Body of pancreas (tissue), 4 donors: ENCODE results near the gene ABCB6. TPM values are rescaled to one million over a fixed set of nuclear protein-coding genes. Genes with fewer than 3 reads are reported as not detected.

Experiments used
- ATAC-seq: fragments of 150-250 bp; one replicate; pipeline ENCODE4 v1.9.1; 2016
- DNase-seq, 4 donors: peaks; one replicate each; pipeline ENCODE4 v3.0.0-alpha.2; 2019
- H3K27ac ChIP-seq, 4 donors: fragments of 200-600 bp; sonication (generic); 1 replicate in 3 of 4; 2 replicates in 1 of 4; pipeline versions ENCODE4 v1.5.1 to v1.6.1; 2016 to 2019; ENCODE audit warnings: mild to moderate bottlenecking in 1 of 4, mixed read lengths in 1 of 4, moderate library complexity in 1 of 4
- H3K27me3 ChIP-seq, 2 donors: fragments of 200-600 bp; sonication (generic); one replicate each; pipeline ENCODE4 v1.6.0; 2016; ENCODE audit warnings: mild to moderate bottlenecking in 1 of 2
- H3K36me3 ChIP-seq, 2 donors: fragments of 200-600 bp; sonication (generic); replicated peaks in 1 of 2; 2 replicates each; pipeline ENCODE4 v1.5.1; 2016; ENCODE audit warnings: low read depth in 2 of 2; ENCODE audit not compliant: insufficient read depth in 1 of 2
- H3K4me1 ChIP-seq: fragments of 200-600 bp; sonication (generic); one replicate; pipeline ENCODE4 v1.6.0; 2016
- H3K4me3 ChIP-seq, 2 donors: fragments of 200-600 bp; sonication (generic); 1 replicate in 1 of 2; 2 replicates in 1 of 2; pipeline ENCODE4 v1.5.1; 2016 to 2019
- H3K9me3 ChIP-seq, 3 donors: fragments of 200-600 bp; sonication (generic); 1 replicate in 2 of 3; 2 replicates in 1 of 3; pipeline ENCODE4 v1.5.1; 2016
- CTCF ChIP-seq, 7 experiments: fragments of 450-650 bp in 4 of 7; fragments of 200-600 bp in 3 of 7; sonication (generic) in 3 of 7; IDR thresholded peaks; one replicate each; pipeline ENCODE4 v1.5.1; 2016 to 2019; ENCODE audit warnings: antibody characterized with exemption in 7 of 7
- POLR2A ChIP-seq, 3 donors: fragments of 450-650 bp; IDR thresholded peaks; one replicate each; pipeline ENCODE4 v1.6.1; 2016; ENCODE audit warnings: antibody characterized with exemption in 3 of 3, mild to moderate bottlenecking in 2 of 3
- WGBS, 2 donors: methylation state at CpG; one replicate each; pipeline ENCODE4 v1.1.5; 2017; 5-methylcytosine and 5-hydroxymethylcytosine counted together
- intact Hi-C: fragments of 100-400 bp; cut with DNase I; formaldehyde crosslinking; loops from one replicate; pipeline ENCODE4 v1.15.1; 2023
- total RNA-seq, 2 donors: library from RNA; depleted of rRNA; stranded (reverse); fragments of >200 nt; gene quantifications; one replicate each; pipeline ENCODE4 v1.1.0, GENCODE V29; 2016

The ABCB6 gene
- total RNA-seq, 2 donors from 2014 or later = 10.5 to 11.7 TPM

GRCh38 chr2:219252900-219253752, 34.4 kb upstream of the ABCB6 start, which contains the start of gene TUBA4B:
TSS of gene TUBA4B (plus strand) at chr2:219253243. CDS start at chr2:219253408, 165 bp downstream.
- ATAC-seq (peak; percentile 2), DNase-seq (peak; percentile 48 to 59 (median 52))
- WGBS, 2 donors = 2 to 5% methylated on average over 25 to 49 of the region's 49 CpGs
- peak within 1 kb of the TSS; percentile 20 to 67 for H3K4me3 ChIP-seq
- peaks cover 62% of the 10 kb centered on the region for H3K4me1 ChIP-seq
- H3K9me3 ChIP-seq = no peaks in the 10 kb centered on the region
- peaks cover 0 to 2% of the 10 kb centered on the region in 2 donors for H3K36me3 ChIP-seq
- H3K27ac ChIP-seq = peak within 1 kb of the TSS; percentile 77 to 96 (median 86)
- no peak for TF ChIP-seq POLR2A (IDR thresholded peaks at IDR 0.05)
- TF ChIP-seq CTCF (IDR thresholded peaks at IDR 0.05) = no peak
- intact Hi-C loops = no loop called here
- H3K27me3 ChIP-seq = no peaks in the 10 kb centered on the region

- ATAC-seq (no peak), DNase-seq (peak in 1 of 4 donors; percentile 35)
- peak overlapping the region; percentile 17 to 67 for H3K4me3 ChIP-seq
- no peaks in the 10 kb centered on the region for H3K27me3 ChIP-seq
- whole genome bisulfite sequencing, 2 donors = 12 to 18% methylated on average over 9 of the region's 9 CpGs
- peaks cover 68% of the 10 kb centered on the region for H3K4me1 ChIP-seq
- TF ChIP-seq CTCF (IDR thresholded peaks at IDR 0.05) = no peak
- no peak for TF ChIP-seq POLR2A (IDR thresholded peaks at IDR 0.05)
- peak overlapping the region; percentile 77 to 96 (median 86) for H3K27ac ChIP-seq
- no peaks in the 10 kb centered on the region for H3K9me3 ChIP-seq
- intact Hi-C loops = no loop called here
- H3K36me3 ChIP-seq = peaks cover 0 to 2% of the 10 kb centered on the region in 2 donors
Observed at GRCh38 chr2:219252570-219252899, 33.8 kb upstream of the ABCB6 start.

- Histone ChIP-seq H3K4me3 (no peak overlapping the region), H3K27me3 (no peaks in the 10 kb centered on the region), H3K4me1 (peaks cover 72% of the 10 kb centered on the region), H3K36me3 (peaks cover 0 to 2% of the 10 kb centered on the region in 2 donors), H3K9me3 (no peaks in the 10 kb centered on the region), H3K27ac (peak overlapping the region; percentile 77 to 96 (median 86))
- WGBS, 2 donors = 50 to 65% methylated on average over 4 to 5 of the region's 5 CpGs
- intact Hi-C loops = no loop called here
- ATAC-seq (no peak), DNase-seq (peak in 2 of 4 donors; percentile 30 to 69)
- TF ChIP-seq POLR2A (IDR thresholded peaks at IDR 0.05) (no peak), CTCF (IDR thresholded peaks at IDR 0.05) (no peak)
Observed at GRCh38 chr2:219252084-219252483, 33.3 kb upstream of the ABCB6 start.

GRCh38 chr2:219251656-219252055, 32.9 kb upstream of the ABCB6 start:
- intact Hi-C loops = no loop called here
- H3K27ac ChIP-seq = peak overlapping the region; percentile 77 to 96 (median 86)
- DNase-seq (no peak), ATAC-seq (no peak)
- H3K9me3 ChIP-seq = no peaks in the 10 kb centered on the region
- H3K4me3 ChIP-seq = no peak overlapping the region
- 88 to 89% methylated on average over 6 of the region's 6 CpGs for WGBS, 2 donors
- no peaks in the 10 kb centered on the region for H3K27me3 ChIP-seq
- peaks cover 0 to 2% of the 10 kb centered on the region in 2 donors for H3K36me3 ChIP-seq
- H3K4me1 ChIP-seq = peaks cover 76% of the 10 kb centered on the region
- TF ChIP-seq POLR2A (IDR thresholded peaks at IDR 0.05) (no peak), CTCF (IDR thresholded peaks at IDR 0.05) (no peak)
